GM12892 (cell line): ENCODE results near the gene CKAP4.

Experiments
- POLR2A ChIP-seq: IDR thresholded peaks from 2 replicates; pipeline ENCODE4 v1.6.1; 2011; ENCODE audit warnings: low read depth, low read length, control low read depth
- TAF1 ChIP-seq: IDR thresholded peaks from 2 replicates; pipeline ENCODE4 v1.6.1; 2011; ENCODE audit warnings: low read depth, mild to moderate bottlenecking, control low read depth, low read length, borderline replicate concordance

GRCh38 chr12:106217706-106218105, 30.1 kb downstream of the CKAP4 start:
- TF ChIP-seq TAF1 (no peak), POLR2A (no peak)
